ENCODE measurements around the gene IREB2. TPM values are rescaled to one million over a fixed set of nuclear protein-coding genes. Genes with fewer than 3 reads are reported as not detected.

The IREB2 gene
- total RNA-seq, 1 donor from 2014 or later, result 55.9 TPM

GRCh38 chr15:78405336-78405924 lies 32.6 kb upstream of the IREB2 start:
- Mint-ChIP-seq H3K4me1 (ENCODE audit: unreplicated experiment) (peaks cover 2% of the 10 kb centered on the region), H3K27me3 (ENCODE audit: unreplicated experiment) (peaks cover 21% of the 10 kb centered on the region)

GRCh38 chr15:78406016-78406585 lies 31.9 kb upstream of the IREB2 start:
- H3K4me3 Mint-ChIP-seq (ENCODE audit: unreplicated experiment), result no peak overlapping the region
- TF ChIP-seq, protein P1, sequence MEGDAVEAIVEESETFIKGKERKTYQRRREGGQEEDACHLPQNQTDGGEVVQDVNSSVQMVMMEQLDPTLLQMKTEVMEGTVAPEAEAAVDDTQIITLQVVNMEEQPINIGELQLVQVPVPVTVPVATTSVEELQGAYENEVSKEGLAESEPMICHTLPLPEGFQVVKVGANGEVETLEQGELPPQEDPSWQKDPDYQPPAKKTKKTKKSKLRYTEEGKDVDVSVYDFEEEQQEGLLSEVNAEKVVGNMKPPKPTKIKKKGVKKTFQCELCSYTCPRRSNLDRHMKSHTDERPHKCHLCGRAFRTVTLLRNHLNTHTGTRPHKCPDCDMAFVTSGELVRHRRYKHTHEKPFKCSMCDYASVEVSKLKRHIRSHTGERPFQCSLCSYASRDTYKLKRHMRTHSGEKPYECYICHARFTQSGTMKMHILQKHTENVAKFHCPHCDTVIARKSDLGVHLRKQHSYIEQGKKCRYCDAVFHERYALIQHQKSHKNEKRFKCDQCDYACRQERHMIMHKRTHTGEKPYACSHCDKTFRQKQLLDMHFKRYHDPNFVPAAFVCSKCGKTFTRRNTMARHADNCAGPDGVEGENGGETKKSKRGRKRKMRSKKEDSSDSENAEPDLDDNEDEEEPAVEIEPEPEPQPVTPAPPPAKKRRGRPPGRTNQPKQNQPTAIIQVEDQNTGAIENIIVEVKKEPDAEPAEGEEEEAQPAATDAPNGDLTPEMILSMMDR (IDR thresholded peaks at IDR 0.05), result no peak
- H3K27me3 Mint-ChIP-seq (ENCODE audit: unreplicated experiment), result peaks cover 26% of the 10 kb centered on the region
- no peaks in the 10 kb centered on the region for H3K36me3 Mint-ChIP-seq (ENCODE audit: unreplicated experiment)
- H3K27ac Mint-ChIP-seq (ENCODE audit: unreplicated experiment), result no peak overlapping the region
- no peak for DNase-seq (ENCODE audit: extremely low spot score, unreplicated experiment)
- H3K4me1 Mint-ChIP-seq (ENCODE audit: unreplicated experiment), result peaks cover 2% of the 10 kb centered on the region
- no peaks in the 10 kb centered on the region for H3K9me3 Mint-ChIP-seq (ENCODE audit: unreplicated experiment)

More at GRCh38 chr15:78405336-78405924, 32.6 kb upstream of the IREB2 start:
- no peaks in the 10 kb centered on the region for H3K9me3 Mint-ChIP-seq (ENCODE audit: unreplicated experiment)
- no peaks in the 10 kb centered on the region for H3K36me3 Mint-ChIP-seq (ENCODE audit: unreplicated experiment)
- TF ChIP-seq, protein P1 (IDR thresholded peaks at IDR 0.05), result no peak
- no peak overlapping the region for H3K4me3 Mint-ChIP-seq (ENCODE audit: unreplicated experiment)
- DNase-seq (ENCODE audit: extremely low spot score, unreplicated experiment), result no peak
- H3K27ac Mint-ChIP-seq (ENCODE audit: unreplicated experiment), result no peak overlapping the region

DNA sequence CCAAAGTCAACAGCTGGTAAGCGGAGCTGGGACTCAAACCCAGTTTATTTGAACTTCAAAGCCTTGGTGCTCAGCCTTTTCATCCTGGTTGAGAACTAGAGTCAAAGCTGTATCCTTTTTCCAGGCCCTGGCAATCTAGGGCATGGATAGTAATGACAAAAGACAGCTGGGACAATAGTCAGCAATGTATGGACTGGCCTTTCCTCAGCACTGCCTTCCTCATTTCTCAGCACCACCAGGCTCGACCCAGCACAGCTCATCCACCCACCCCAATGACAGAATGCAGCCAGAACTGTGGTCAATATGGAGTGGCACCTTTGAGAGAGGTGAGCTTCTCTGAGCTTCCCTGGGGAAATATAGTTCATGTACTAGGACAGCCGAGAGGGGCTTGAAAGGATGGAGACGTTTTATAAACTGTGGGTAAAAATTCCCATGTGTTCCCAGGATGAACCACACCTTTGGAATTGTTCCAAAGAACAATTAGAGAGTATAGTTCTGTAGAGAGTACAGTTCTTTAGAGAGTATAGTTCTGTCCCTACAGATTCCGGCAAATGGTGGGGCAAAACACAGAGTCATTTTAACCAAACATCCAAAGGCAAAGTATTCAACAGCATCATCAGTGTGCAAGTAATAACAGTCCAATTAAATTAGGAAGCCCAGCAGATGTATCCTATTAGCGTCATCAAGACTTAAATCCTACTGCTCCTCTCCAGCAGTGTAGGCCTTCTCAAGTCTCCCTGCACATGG lies 30.2 kb upstream of the IREB2 start:
- H3K27me3 Mint-ChIP-seq (ENCODE audit: unreplicated experiment), result peaks cover 28% of the 10 kb centered on the region
- no peaks in the 10 kb centered on the region for H3K36me3 Mint-ChIP-seq (ENCODE audit: unreplicated experiment)
- no peak overlapping the region for H3K27ac Mint-ChIP-seq (ENCODE audit: unreplicated experiment)
- H3K9me3 Mint-ChIP-seq (ENCODE audit: unreplicated experiment), result no peaks in the 10 kb centered on the region
- no peak overlapping the region for H3K4me3 Mint-ChIP-seq (ENCODE audit: unreplicated experiment)
- H3K4me1 Mint-ChIP-seq (ENCODE audit: unreplicated experiment), result peaks cover 2% of the 10 kb centered on the region
- TF ChIP-seq, protein P1 (IDR thresholded peaks at IDR 0.05), result no peak
- DNase-seq (ENCODE audit: extremely low spot score, unreplicated experiment), result no peak

GRCh38 chr15:78408355-78408640 lies 29.7 kb upstream of the IREB2 start:
- Mint-ChIP-seq H3K4me3 (ENCODE audit: unreplicated experiment) (no peak overlapping the region), H3K4me1 (ENCODE audit: unreplicated experiment) (peaks cover 2% of the 10 kb centered on the region), H3K27me3 (ENCODE audit: unreplicated experiment) (peaks cover 28% of the 10 kb centered on the region), H3K27ac (ENCODE audit: unreplicated experiment) (no peak overlapping the region), H3K9me3 (ENCODE audit: unreplicated experiment) (no peaks in the 10 kb centered on the region), H3K36me3 (ENCODE audit: unreplicated experiment) (no peaks in the 10 kb centered on the region)
- TF ChIP-seq, protein P1 (IDR thresholded peaks at IDR 0.05), result no peak
- DNase-seq (ENCODE audit: extremely low spot score, unreplicated experiment), result no peak

DNA sequence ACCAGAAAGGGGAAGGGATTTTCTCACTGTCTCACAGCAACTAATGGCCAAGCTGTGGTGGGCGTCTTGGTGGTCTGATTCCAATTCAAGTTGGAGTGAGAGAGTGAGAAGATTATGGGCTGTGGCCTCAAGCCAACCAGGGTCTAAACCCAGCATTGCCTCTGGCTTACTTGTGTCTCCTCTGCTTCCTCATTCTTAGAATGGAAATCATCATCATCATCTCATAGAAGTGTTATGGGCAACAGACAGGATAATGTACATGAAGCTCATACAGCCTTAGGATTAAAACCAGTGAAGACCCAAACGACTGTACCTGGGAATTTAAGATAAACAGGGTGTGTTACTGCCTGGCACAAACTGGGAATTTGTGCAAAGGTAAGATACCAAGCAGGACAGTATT lies 29.1 kb upstream of the IREB2 start:
- Mint-ChIP-seq H3K9me3 (ENCODE audit: unreplicated experiment) (no peaks in the 10 kb centered on the region), H3K36me3 (ENCODE audit: unreplicated experiment) (no peaks in the 10 kb centered on the region), H3K4me3 (ENCODE audit: unreplicated experiment) (no peak overlapping the region), H3K27me3 (ENCODE audit: unreplicated experiment) (peaks cover 29% of the 10 kb centered on the region), H3K4me1 (ENCODE audit: unreplicated experiment) (peaks cover 2% of the 10 kb centered on the region), H3K27ac (ENCODE audit: unreplicated experiment) (no peak overlapping the region)
- TF ChIP-seq, protein P1 (IDR thresholded peaks at IDR 0.05), result no peak
- DNase-seq (ENCODE audit: extremely low spot score, unreplicated experiment), result no peak

All from osteocyte (in vitro differentiated cells).